Measurements from ENCODE around the gene BMPER.

BMPER gene

DNA sequence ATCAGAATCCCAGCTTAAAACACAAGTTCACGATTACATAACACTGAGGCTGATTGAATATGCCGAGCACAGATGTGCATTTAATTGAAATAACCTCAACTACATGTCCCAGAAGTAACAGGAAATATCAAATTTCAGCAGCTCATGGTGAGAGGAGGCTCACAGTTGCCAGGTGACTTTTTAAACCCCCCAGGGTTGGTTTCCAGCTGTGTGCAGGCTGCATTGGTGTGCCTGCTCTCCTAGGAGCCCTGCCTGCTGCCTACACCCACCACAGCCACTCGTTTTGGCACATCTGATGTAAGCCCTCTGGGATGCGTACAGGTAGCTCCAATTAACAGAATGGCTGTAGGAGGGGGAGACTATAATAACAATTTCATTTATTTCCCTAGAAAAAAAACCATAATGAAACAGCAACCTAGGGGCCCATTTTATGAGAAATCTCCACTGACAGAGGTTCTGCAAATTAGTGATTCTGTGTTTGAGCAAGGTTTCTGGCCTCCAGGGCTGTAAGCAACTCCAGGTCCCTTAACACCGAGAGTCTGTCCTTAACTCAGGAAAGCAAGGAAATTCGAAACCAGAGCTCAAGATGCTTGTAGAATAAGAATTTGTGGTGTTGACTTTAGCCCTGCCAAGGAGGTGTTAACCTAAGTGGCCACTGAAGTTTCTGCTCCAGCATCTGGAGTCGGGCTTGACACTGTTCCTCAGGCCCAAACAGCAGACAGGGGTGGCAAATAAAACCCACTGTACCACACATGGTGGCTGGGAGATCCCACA is 161.9 kb downstream of the BMPER start:
- DNase-seq: peak; percentile 8

DNA sequence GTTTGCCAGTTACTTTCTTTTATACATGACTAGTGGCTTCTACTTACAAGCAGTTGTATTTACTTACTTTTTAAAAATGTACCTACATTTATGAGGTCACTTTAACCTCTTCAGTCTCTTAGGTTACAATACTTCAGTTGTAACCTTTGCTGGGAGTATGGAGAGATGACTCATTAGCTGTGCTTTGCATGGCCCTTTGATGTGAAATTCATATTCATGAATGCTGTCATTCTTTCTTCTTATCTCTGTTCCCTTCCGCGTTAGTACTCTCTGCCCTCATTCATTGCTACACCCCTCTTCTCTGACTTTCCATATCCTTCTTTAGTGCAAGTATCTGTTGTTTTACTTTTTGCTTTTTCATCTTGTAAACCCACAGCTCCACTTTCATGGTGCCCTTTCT is 164.3 kb downstream of the BMPER start:
- DNase-seq: no peak

DNA sequence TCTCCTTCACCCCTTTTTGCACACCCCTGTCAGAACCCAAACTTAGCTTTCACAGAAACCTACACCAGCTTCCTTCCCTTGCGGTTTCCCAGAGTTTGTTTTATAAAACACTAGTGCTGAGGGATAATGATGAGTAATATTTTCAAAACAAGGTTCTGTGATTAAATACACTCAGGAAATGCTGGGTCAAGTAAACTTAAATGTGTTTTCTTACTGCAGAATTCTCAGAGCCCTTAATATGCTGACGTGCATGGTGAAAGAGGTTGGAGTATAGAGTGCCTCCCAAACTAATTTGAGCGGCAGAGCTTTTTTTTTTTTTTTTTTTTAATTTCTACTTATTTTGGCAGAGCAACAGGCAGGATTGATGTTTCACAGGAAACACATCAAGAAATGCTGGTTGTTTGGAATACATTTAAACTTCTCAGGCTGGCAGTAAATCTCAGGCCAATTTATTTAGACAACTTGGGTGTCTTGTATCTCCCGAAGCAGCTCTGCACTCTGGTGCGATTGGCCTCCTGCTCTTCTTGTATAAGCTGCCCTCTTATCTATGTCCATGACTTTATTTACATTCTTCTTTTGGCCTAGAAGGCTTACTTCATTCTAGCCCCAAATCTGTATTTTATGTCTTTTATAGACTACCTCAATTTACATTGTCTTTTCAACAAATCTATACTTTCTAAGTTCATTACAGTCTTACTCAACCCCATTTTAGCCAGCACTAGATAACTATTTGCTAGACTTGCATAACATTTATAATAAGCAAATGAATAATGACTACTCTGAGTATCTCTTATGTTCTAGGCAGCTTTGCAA is 165.4 kb downstream of the BMPER start:
- no peak for DNase-seq

DNA sequence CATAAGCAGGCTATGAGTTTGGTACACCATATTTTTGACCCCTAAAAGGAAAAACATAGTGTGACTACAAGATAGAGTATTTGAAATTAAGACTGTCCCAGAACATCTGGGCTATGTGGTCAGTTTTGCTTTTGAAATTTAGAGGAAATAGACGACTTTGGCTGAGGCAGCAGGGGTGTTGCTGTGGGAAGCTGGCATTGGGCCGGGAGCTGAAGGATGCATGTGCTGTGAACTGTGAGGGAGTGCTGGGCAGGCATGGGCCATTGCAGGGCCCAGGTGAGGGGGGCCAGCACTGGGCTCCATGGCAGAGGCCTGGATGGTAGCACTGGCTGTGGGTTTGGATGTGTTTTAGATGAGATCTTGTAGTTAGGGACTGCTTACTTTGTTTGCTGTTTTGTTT is 168.3 kb downstream of the BMPER start:
- DNase-seq: no peak

DNA sequence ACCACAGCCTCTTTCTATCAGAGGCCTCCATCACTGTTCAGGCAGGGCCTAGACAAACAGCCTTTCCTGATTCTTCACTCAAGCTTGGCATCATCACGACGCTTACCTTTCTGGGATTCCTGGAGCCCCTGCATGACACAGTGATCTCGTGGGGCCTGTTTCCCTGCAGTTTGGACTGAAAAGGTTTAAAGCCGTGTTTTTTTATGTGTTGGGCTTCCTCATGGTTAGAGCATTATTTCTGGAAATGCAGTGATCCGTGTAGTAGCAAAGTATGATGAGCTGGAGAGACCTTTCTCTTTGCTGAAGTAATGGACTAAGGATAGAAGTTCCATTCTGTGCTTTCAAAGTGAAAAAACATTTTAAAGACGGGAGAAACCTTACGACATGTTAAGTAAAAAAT is 169.1 kb downstream of the BMPER start:
- no peak for DNase-seq

DNA sequence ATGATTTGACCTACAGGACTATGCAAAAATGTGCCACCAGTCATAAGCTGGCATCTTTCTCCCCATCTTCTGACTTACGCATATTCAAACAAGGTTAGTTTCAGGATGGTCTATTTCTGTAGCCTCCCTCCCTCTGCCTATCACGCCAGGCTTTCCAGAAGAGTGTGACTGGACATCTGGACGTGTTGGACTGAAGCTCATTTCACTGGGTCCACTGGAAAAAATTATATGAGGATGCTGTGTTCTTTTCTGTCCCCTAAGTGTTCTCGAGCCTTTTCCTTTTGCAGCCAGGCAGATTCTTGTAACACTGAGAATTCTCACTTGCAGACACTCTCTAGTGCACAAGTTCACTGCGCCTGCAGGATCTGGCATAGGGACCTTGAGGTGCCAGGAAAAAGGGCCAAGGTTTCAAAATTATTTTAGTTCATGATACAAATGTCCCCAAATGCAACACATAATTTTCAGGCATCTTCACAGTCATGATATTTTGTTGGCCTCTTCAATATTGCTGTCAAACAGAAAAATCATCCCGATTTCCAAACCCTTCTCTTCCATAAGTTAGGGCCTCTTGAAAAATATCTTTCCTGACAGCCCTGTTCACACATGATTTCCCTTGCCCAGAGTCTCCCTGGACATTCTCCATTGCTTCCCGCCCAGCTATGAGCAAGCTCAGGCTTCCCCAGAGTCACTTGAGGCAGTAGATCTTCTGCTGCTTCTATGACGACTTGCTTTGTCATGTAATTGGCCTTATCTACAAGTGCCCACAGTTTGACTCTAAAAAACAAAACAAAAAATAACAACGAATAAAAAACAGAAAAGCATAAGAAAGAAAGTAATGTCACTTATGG is 170.4 kb downstream of the BMPER start:
- no peak for DNase-seq

DNA sequence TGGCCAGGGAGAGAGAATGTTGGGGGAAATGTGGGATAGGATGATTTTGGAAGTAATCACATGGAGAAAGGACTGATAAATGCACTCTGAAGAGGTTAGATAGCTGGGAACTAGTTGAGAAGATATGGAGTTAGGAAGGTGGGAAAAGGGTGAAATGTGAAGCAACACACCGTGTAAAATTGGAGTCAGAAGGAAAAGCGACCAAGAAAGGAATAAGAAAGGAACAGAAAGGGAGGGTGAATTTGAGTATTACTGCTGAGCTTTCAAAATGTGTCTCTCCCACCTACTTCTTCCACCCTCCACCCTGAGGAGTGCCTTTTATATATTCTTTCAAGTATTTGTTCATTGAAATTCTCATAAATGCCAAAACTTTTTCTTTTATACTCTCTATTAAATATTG is 171.8 kb downstream of the BMPER start:
- DNase-seq: no peak

DNA sequence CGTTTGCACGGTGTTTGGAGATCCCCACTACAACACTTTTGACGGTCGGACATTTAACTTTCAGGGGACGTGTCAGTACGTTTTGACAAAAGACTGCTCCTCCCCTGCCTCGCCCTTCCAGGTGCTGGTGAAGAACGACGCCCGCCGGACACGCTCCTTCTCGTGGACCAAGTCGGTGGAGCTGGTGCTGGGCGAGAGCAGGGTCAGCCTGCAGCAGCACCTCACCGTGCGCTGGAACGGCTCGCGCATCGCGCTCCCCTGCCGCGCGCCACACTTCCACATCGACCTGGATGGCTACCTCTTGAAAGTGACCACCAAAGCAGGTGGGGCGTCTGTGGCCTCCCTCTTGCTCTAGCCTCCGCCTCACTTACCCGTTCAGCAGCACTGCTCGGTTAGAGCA is 173.5 kb downstream of the BMPER start:
- no peak for DNase-seq

DNA sequence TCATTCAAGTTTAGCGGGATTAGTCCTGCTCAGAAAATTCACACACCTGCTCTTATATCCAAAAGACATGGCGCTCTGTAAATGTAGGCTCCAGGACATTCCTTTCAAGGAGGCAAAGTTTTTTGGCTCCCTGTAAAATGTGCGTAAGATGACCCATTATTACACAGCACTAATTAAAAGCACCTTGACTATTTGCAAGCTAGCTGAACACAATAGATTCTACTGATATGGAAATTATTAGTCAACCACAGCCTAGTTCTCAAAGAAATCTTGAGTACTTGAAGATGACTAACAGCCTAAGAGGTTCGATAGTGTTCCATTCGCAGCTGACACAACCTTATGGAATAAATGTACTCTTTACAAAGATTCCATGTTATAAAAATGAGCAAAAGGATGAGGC is 175.2 kb downstream of the BMPER start:
- no peak for DNase-seq

DNA sequence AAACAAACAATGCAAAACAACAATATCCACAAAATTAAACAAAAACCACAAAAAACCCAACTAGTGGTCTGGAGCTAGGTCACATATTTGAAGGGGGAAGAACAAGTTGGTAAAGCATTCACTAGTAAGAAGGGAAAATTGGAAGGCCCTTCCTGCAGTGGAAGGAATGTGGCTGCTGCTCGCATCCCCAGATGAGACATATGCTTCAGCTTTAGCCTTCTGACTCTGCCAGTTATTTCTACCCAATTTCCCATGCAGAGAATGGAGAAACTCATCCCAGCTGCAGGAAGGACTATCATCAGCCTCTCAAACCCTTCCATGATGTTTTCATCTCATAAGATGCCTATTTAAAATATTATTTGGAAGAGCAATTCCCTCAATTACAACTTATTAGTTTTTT is 176.6 kb downstream of the BMPER start:
- no peak for DNase-seq

DNA sequence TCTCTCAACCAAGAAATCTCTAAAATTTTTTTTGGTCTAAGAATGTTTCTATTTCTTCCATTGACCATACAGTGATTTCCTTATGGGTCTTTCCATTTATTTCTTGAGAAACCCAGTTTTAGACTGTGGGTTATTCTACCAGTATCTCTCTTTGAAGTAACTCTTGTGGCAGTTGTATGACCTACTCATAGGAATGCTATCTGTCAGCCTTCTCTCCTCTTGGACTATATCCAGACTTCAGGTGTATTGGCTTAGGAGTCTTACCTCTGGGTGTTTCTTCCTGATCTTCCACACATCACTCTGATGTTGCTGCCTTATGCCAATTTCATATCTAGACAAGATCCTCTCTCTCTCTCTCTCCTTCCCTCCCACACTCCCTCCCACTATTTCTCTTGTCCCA is 178.1 kb downstream of the BMPER start:
- no peak for DNase-seq

DNA sequence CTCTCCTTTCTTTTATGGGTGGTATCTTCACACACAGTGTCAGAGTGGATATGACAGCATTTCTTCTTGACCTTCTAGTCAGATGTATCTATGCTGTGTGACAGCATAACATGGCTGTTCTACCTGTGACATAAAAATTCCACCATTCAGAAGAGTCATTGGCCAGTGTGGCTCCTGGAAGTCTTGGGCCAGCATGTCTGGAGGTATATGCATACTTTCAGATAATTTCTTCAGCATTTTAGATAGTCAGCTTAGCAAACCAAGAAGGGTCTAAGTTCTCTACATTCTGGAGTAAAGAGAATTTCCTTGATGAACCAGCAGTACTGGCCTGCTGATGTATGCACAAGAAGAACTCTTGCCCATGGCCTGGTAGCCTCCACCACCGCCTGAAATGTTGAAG is 179.3 kb downstream of the BMPER start:
- no peak for DNase-seq

DNA sequence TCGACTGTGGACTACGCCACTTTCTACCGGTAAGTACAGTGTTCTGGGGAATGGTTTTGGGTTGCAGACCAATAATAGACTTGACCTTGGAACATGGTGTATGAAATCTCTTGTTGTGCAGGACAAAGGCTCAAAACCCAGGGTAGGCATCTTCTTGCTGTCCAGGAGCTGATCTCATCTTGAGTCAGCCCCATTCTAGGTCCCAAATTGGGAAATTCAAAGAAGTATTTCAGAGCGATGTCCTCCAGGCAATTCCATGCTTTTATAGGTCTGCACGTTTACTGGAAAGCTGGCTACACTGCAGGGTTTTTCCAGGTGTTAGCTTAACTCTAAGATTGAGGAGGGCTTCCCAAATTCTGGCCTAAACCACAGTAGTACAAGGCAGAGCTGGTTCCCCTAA is 180.7 kb downstream of the BMPER start:
- no peak for DNase-seq

DNA sequence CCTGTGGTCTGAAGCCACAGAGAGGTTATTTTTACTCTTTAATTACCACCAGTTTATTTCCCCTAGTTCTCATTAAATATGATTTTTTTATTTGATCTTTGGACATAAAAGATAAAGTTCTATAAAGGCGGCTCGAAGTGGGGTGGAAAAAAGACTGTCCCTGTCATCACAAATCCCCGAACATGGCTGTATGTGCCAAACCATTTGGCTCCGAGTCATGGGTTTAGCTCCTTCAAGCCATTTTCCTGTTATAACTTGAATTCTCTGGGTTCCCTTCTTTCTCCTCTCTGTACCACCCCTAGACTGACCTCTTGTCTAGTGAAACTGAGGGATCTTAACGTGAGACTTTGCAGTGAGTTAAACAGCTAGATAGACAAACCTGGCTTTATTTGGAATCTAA is 181.6 kb downstream of the BMPER start:
- no peak for DNase-seq

DNA sequence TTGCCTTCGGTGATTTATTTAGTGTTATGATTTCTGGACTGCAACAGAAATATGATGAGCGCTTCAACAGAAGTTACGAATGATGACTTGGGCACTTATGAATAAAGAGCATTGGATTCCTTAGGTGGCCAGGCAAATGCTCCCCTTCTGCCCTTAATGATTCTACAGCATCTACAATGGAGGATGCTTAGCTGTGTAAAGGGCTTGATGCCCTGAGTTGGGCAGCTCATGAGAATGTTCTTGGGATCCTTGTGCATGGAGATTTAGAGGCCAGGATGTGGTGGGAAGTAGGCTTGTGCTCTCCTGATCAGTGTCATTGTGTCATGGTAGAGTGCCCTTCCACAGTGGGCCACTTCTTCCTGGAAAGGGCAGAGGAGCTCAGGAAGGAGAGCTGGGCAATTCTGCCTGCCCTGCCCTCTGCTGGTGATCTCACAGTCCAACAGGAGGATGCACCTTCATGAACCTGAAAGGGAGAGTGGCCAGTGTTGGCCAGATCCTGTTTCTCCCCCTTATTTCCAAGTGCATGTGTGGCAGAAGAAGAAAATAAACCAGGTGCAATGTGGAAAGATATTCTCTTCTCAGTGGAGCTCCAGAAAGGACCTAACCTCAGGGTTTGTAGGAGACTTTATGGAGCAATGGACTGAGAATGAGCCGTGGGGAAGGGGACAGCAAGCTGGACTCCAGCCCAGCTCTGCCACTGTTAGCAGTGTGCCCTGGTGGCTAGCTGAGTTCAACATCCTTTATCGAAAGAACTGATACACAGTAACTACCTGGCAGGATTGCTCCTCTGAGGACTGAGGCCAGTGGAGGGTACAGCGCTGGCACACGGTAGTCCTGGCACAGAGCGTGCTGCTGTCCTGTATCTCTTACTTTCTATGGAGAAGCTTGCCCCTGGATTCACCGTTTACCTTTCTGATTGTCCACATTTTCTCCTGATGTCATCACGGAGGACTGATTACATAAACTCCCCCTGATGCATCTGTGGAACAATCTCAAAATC is 182.9 kb downstream of the BMPER start:
- peak; percentile 5 for DNase-seq

DNA sequence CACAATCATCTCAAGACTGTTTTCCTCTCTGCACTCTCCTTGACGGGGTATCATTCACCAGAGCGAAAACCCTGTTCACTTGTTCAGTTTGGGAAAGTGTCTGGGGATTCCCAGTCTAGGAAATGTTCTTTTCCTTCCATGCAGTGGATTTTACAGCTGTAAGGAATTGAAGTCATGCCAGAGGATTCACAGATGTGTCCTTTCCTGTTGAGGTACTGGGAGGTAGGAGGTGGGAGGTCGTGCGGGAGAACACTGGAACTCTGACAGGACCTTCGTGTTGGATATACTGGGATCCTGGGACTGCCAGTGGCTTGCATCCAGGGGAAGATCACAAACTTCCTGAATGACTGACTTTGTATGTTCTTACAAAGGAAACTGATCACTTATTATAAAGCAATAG is 185.5 kb downstream of the BMPER start:
- DNase-seq: no peak

DNA sequence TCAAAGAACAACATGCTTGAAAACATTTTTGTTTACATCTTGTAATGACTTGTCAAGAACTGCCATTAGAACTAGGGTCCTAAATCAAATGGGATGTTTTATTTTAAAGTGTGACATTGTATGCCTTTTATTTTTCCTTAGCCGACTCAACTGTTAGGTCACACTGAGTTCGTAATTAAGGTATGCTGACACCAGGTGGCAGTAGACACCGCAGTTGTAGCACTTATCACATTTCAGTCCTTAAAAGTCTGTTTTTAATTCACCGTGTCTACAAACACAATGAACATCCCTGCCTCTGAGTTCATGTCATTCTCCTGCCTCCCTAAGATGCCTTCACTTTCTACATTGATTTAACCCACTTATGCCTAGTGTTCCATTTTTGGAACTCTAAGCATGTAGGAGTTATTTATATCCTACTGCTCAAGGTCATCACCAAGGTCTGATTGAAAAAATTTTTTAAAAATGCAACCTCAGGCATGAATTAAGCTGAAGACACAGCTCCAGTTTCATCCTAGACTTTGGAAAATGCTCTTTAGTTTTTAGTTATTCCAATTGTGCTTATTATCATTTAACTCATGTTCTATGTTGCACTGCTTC is 186.1 kb downstream of the BMPER start:
- DNase-seq: no peak

DNA sequence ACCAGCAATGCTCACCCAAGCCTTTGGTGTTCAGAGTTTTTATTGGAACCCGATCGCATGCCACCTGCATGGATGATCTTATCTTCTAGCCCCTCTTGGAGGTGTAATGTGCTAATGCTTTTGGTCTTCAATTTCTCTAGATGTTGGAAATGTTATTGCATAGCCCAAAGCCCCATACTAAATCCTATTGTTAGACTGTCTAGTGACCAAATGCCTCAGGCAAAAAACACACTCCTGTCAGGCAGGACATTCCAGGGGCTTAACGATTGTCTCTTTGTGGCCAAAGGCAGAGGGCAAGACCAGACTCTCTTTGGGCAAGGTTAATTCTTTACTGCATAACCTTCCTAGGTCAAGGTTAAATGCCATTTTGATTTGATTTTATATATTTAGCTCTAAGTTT is 187.9 kb downstream of the BMPER start:
- no peak for DNase-seq

DNA sequence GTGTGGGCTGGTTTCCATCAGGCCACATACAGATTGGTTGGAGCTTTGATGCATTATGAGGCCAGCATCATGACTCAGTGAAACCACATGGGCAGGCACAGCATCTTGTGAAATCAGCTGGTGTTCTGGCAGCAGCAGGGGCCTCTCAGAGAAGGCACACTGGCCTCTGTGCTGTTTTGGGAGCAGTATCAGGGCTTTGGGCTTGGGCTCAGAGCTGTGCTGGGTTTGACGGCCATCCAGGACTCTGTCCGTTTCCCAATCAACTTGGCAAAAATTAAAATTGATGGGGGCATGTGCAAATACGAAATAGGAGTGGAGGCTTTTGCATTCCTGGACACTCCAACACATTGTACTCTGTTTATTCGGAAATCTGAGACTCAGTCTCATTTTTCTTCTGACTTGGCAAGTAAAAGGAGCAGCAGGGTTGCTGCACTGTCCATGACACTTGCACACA is 190.9 kb downstream of the BMPER start:
- DNase-seq: no peak

DNA sequence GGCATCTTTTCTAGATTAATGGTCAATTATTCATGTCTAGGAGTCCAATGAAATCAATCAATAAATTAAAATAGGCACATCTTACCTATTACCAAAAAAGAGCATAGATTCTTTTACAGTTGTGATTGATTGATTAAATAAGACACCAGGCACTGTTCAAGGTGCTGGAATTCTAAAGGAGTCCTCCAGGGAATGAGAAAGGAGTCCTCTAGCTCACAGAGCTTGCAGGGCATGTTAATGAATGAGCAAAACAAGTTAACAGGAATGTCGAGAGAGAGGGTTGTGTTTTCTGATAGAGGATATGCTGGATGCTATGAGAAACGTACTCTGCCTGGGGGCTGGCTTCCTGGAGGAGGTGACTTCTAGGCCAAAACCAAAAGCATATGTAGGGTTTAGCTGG is 191.4 kb downstream of the BMPER start:
- no peak for DNase-seq

DNA sequence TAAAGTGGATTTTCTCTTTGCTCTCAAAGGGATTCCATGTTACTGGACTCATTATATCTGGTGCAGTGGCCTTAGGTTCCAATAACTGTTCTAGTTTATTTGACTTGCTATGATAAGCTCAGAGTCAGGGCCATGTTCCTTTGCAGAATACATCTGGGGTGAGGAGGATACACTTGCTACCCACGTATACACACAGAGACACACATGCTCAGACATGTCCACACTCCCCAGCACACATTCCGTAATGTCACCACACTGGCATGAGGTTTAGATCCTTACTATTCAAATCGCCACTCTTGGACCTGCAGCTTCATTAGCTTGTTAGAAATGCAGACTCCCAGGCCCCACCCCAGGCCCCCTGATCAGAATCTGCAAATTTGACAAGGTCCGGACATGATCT is 195.3 kb downstream of the BMPER start:
- DNase-seq: no peak

DNA sequence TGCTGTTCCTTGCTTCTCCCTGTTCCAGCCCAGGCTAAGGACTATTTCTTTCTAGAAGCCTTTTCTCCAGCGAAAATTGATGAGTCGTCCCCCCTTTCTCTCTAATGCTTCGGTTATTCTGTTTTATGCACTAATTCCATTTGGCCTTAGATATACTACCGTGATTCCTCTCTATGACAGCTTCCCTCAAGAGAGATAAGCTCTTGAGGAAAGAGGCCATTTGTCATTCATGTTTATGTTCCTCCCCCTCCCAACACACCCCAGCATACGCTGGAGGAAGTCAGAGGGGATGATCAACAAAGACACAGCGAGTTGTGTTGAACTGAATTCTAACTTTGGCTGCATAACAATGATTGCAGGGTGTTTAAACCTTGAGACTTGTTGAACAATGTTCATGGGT is 198.8 kb downstream of the BMPER start:
- DNase-seq: no peak
